Gastroesophageal sphincter (tissue), 4 donors: Measurements from ENCODE around the gene BLVRA. TPM values are rescaled to one million over a fixed set of nuclear protein-coding genes. Genes with fewer than 3 reads are reported as not detected.

Source experiments
- total RNA-seq, 4 donors: library from RNA; depleted of rRNA; stranded (reverse); fragments of >200 nt; gene quantifications; one replicate each; pipeline ENCODE4 v1.1.0, GENCODE V29; 2016

BLVRA gene
- total RNA-seq, 4 donors from 2014 or later = 65.6 to 113 (median 92.6) TPM

Other genes with a start within 250 kb of the BLVRA start
- 10 to 100 TPM; 14.6 to 31.5 (median 27.3) TPM for gene STK17A, start 175.6 kb upstream of the BLVRA start, total RNA-seq
- 10 to 100 TPM; 20.6 to 48.9 (median 33.2) TPM for gene COA1, start 29.2 kb upstream of the BLVRA start, total RNA-seq
- gene MRPS24, start 110.8 kb downstream of the BLVRA start, total RNA-seq = 100 to 1,000 TPM in 1 of 4 donors, 10 to 100 TPM in 3; 64.2 to 147 (median 81.5) TPM
- 10 to 100 TPM; 33.4 to 47.9 (median 39.2) TPM for gene URGCP, start 147.9 kb downstream of the BLVRA start, total RNA-seq
- 10 to 100 TPM; 22.7 to 38.3 (median 28.5) TPM for gene UBE2D4, start 167.8 kb downstream of the BLVRA start, total RNA-seq
- not detected for gene SPDYE1, start 239.2 kb downstream of the BLVRA start, total RNA-seq